ES-I3 (cell line): Measurements from ENCODE around the gene DCT.

Experiments used
- H3K36me3 ChIP-seq: 2 replicates; pipeline ENCODE4 v1.6.1; 2013; ENCODE audit warnings: mild to moderate bottlenecking, low read length, control low read depth, moderate library complexity; ENCODE audit not compliant: insufficient read depth
- H3K4me1 ChIP-seq: 2 replicates; pipeline ENCODE4 v1.6.1; 2013; ENCODE audit warnings: mild to moderate bottlenecking, control low read depth, low read length; ENCODE audit not compliant: insufficient read depth
- H3K9ac ChIP-seq: 2 replicates; pipeline ENCODE4 v1.6.1; 2013; ENCODE audit warnings: low read depth, mild to moderate bottlenecking, low read length, moderate library complexity
- H3K9me3 ChIP-seq: 2 replicates; pipeline ENCODE4 v1.6.1; 2013; ENCODE audit warnings: mild to moderate bottlenecking, low read length, moderate library complexity; ENCODE audit not compliant: control insufficient read depth, insufficient read depth

The DCT gene

DNA sequence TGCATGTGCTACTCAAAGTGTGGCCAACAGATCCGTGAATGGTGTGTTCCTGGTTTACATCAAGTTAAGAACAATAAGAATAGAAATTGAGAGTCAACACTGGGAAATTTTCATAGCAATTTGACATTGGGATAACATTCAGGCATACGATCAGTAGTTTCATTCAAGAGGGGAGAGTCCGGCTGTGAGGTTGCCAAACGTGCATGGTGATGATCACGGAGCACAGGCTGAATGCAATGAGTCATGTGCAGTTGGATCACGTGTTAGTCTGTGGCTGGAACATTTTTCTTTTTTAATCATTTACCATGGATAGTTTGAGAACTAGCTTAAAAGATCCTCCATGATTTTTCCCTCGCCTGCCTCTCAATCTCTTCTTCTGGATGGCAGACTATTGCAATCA lies 2.5 kb upstream of the DCT start:
- H3K4me1 ChIP-seq: no peaks in the 10 kb centered on the region
- H3K36me3 ChIP-seq: no peaks in the 10 kb centered on the region
- H3K9me3 ChIP-seq: no peaks in the 10 kb centered on the region
- no peak overlapping the region for H3K9ac ChIP-seq

DNA sequence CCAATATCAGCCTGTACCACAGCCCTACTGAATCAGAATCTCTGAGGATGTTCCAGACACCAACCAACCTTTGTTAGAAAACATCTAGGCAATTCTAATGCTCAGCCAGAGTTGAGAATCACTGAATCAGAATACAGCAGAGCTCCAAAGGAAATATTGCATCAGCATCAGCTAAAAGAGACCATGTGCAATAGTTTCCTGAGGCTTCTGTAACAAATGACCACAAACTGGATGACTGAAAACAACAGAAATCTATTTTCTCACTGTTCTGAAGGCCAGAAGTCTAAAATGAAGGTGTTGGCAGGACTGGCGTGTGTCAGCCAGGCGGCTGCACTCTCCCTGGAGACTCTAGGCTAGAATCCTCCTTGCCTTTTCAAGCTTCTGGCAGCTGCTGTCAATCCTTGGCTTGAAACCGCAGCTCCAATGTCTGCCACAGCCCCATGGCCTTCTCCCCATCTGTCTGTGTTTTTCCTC lies 1.2 kb upstream of the DCT start:
- H3K36me3 ChIP-seq: no peaks in the 10 kb centered on the region
- H3K4me1 ChIP-seq: no peaks in the 10 kb centered on the region
- no peaks in the 10 kb centered on the region for H3K9me3 ChIP-seq
- no peak overlapping the region for H3K9ac ChIP-seq

DNA sequence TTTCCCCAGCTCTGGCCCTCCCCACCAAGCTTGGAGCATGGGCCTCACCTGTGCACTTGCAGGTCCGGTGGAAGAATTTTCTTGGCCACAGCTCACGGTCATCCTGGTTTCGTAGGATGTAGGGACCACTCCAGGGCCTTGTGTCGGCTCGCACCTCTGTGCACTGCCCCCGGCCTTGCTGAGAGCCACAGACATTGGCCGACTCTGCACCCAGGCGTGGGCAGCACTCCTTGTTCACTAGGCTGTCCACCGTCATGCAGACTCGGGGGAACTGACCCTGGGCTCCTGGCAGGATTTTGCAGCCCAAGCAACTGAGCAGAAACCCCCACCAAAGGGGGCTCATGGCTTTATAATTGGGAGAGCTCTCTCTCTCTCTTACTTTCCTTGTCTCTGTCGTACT lies 569 bp downstream of the DCT start:
- H3K9me3 ChIP-seq: no peaks in the 10 kb centered on the region
- H3K36me3 ChIP-seq: no peaks in the 10 kb centered on the region
- H3K9ac ChIP-seq: no peak overlapping the region
- no peaks in the 10 kb centered on the region for H3K4me1 ChIP-seq

DNA sequence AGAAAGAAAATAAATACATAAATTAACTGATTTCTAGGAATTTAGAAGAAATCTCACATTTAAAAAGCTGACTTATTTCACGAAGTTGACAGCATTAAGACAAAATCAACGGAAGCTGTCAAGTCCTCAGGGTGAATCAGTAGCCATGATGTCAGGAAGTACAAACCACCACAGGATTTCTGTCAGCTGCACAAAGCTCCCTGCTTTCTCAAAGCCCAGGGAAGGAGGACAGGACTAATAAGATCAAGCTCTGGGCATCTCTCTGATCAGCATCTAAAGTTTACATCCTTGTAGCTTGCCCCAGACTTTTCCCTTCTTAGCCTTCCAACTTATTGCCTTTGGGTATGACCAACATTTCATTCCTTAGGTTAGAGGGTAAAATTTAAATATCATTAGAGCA lies 9.4 kb downstream of the DCT start:
- Histone ChIP-seq H3K9me3 (no peaks in the 10 kb centered on the region), H3K9ac (no peak overlapping the region)

DNA sequence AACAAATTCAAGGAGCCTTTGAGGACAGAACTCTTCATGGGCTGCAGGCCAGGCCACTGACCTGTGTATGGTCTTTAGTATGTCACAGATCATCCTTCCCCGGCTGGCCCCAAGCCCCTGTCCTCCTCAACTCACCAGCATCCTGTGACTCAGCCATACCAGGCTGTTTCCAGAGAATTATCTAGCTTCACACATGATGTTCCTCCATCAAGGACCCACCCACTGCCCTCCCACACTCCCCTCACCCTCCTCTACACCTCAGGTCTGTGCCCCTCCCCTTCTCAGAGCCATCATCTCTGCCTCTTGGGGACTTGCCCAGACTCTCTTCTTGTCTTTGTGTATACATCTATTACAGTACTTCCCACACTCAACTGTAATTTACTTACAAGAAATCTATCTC lies 14.7 kb downstream of the DCT start:
- H3K9ac ChIP-seq: no peak overlapping the region
- H3K4me1 ChIP-seq: no peaks in the 10 kb centered on the region
- no peaks in the 10 kb centered on the region for H3K36me3 ChIP-seq
- no peaks in the 10 kb centered on the region for H3K9me3 ChIP-seq

More for the DNA sequence above, 9.4 kb downstream of the DCT start:
- Histone ChIP-seq H3K36me3 (no peaks in the 10 kb centered on the region), H3K4me1 (no peaks in the 10 kb centered on the region)

DNA sequence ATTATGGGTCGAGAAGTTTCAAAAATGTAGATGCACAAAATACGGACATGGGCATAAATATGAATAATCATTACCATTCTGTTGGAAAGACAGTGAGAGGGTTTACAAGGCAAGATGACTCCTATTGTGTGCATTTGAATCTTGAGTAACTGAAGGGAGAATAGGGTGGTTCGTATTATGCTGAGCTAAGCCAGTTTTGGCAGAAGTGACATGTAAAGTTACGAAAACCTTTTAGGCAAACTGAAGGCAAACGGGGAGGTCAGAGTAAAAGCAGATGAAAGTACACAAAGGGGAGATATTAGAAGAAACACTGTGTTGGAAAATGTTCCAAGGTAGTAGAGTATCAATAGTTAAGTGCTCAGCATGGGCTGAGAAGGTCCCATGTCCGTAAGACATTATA lies 16.8 kb downstream of the DCT start:
- no peaks in the 10 kb centered on the region for H3K36me3 ChIP-seq
- no peak overlapping the region for H3K9ac ChIP-seq
- H3K9me3 ChIP-seq: no peaks in the 10 kb centered on the region
- no peaks in the 10 kb centered on the region for H3K4me1 ChIP-seq

DNA sequence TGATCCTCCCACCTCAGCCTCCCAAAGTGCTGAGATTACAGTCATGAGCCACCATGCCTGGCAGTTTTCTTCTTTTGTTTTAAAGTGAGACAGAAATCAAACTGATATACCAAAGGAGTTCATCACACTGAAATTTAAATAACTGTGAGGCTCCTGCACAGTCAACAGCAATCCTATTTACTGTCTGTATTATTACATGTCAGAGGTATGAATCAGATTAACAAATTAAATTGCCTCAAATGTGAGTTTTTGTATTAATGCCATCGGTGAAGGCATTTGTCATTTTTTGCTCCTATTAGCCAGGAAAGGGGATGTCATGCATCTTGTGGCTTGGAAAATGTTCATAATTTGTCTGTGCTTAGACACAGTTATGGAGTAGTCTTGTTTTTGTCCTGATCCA lies 20.4 kb downstream of the DCT start:
- no peaks in the 10 kb centered on the region for H3K4me1 ChIP-seq
- no peaks in the 10 kb centered on the region for H3K9me3 ChIP-seq
- H3K36me3 ChIP-seq: no peaks in the 10 kb centered on the region
- no peak overlapping the region for H3K9ac ChIP-seq

DNA sequence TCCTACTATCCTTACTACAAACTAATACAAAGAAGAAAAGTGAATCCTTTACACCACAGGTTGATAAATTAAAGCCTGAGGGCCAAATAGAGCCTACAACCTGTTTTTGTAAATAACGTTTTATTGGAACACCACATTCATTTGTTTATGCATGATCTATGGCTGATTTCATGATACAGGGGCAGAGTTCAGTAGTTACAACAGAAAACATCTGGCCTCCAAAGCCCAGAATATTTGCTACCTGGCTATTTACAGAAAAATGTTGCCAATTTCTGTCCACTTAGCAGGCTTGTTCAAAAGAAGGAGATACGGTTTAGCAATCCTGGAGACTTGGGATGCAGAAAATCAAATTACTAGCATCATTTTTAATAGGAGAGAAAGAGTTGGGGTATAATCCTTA lies 24.1 kb downstream of the DCT start:
- Histone ChIP-seq H3K4me1 (no peaks in the 10 kb centered on the region), H3K9ac (no peak overlapping the region), H3K9me3 (no peaks in the 10 kb centered on the region), H3K36me3 (no peaks in the 10 kb centered on the region)

DNA sequence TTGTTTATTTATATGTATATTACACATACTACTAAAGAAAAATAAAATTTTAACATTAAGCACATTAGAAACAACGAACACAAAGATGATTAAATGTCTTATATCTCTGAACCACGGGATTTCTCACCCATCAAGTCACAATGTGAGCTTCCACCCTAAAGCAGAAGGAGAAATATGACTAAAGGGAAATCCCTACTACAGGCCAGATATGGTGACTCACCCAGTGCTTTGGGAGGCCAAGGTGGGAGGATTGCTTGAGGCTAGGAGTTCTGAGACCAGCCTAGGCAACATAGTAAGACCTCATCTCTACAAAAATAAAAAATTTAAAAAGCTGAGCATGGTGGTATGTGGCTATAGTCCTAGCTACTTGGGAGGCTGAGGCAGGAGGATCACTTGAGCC lies 24.6 kb downstream of the DCT start:
- H3K4me1 ChIP-seq: no peaks in the 10 kb centered on the region
- H3K9ac ChIP-seq: no peak overlapping the region
- no peaks in the 10 kb centered on the region for H3K36me3 ChIP-seq
- no peaks in the 10 kb centered on the region for H3K9me3 ChIP-seq

DNA sequence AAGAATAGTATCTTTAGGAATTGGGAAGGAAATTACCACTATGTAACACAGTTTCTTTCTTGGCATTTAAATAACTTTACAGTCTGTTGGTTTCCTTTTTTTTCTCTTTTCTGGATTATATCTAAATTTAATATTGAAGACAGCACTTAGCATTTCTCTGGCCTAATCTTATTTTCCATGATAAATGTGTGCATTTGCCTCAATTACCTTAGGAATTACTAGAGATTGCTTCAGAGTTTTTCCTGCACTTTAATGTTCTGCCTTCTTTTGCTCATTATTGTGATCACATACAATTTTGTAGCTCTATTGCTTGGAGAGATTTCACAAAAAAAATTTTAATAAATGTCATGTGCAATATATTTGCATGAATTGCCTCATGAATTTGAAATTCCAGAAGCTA lies 25.1 kb downstream of the DCT start:
- Histone ChIP-seq H3K9me3 (no peaks in the 10 kb centered on the region), H3K4me1 (no peaks in the 10 kb centered on the region), H3K36me3 (no peaks in the 10 kb centered on the region), H3K9ac (no peak overlapping the region)

DNA sequence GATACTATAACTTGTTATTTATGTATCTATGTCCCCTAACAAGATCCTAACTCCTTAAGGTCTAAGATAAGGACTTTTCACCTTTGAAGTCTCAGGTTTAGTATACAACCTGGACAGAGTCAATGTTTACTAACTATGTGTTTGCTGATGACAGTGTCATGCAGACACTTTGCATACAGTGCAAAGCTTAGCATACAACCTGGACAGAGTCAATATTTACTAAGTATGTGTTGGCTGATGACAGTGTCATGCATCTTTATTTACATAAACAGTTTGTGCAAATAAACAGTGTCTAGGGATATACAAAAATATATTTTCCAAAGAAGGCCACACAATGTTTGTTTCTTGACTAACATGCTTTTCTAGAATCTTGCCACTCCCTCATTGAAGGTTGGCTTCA lies 34.7 kb downstream of the DCT start:
- Histone ChIP-seq H3K4me1 (no peaks in the 10 kb centered on the region), H3K36me3 (no peaks in the 10 kb centered on the region), H3K9me3 (no peaks in the 10 kb centered on the region), H3K9ac (no peak overlapping the region)

DNA sequence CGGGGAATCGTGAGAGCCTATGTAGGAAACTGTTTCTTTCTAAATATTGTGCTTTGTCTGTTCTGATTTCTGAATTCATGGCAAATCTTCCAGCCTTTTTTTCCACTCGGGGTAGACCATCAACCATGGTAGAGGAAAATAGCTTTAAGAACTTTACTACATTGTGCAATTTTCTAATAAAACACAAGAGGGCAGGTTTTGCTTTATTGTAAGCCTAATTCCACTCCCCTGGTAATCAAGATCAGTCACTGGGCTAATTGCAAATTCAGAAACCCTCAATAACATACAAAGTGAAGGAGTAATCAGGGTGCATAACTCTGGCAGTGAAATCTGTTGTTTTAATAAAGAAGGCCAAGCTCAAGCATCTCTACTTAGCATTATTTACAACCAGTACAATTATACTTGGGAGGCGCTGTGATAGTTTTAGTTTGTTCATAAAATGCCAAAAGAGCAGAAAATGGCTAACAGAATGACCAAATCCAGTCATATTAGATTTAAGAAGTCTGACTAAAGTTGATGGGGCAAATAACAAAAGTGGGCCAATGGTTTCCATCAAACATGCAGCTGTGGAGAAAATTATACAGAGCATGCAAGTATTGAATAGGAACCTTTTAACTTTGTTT lies 43.8 kb downstream of the DCT start:
- Histone ChIP-seq H3K36me3 (no peaks in the 10 kb centered on the region), H3K9me3 (no peaks in the 10 kb centered on the region; the same call in 1 of the 2 replicates), H3K4me1 (peaks cover 11% of the 10 kb centered on the region), H3K9ac (no peak overlapping the region)

DNA sequence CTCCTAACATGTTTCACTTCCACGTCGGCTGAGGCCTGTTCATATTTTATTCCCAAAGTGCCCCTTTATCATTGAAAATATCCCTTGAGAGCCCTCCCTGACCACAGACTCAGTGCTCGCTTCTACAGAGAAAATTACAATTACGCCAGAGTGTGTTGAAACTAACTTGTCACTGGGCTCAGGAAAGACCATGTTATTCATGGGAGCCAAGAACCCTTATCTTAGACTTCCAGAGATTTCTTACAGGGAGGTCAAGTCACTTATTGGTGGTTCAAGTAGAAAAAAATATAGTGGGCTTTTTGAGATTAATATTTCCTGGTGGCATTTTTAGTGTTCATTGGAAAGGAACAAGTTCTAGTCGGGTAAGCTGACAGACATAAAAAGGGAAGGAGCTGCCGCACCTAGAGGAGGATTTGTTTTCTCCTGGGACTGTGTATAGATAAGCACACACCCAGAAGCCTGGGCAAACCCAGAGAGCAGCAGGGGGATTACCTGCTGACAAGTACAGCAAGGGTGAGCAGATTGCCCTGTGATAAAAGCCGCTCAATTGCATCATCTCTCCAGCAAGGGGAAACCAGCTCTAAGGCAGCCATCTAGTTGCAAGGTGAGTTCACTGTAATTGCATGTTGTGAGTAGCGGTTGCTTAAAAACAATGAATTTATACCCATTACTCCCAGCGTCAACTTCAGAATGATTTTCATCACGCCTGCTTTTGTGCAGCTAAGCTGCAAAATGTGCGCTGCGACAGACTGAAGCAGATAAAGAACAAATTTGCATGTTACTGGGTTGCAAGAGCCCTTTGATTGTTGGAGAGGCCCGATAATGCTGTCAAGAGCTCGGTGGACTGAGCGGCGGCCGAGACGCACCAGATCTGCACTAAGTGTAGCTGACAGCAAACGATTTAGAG lies 46.2 kb downstream of the DCT start:
- H3K9ac ChIP-seq: peak overlapping the region; percentile 16; the same call in 1 of the 2 replicates
- peaks cover 11% of the 10 kb centered on the region for H3K4me1 ChIP-seq

DNA sequence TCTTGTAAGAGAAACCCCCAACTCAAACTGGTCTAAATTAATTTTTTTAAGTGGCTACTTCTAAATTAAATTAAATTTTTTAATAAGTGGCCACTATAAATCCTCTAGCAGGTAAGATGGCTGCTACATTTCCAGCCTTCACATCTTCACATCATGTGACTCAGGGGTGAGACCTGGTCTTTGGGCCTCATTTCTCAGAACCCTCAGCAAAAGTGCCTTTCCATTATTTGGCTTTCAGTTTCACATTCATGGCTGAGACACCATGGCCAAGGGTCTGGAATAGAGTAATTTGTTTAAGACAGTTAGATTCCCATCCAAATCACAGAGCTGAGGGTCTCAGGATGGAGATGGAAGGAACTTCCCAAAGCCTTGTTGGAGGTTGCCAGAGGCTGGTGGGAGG lies 47.5 kb downstream of the DCT start:
- no peaks in the 10 kb centered on the region; the same call in 1 of the 2 replicates for H3K9me3 ChIP-seq
- no peaks in the 10 kb centered on the region for H3K36me3 ChIP-seq
- H3K4me1 ChIP-seq: peaks cover 11% of the 10 kb centered on the region
- H3K9ac ChIP-seq: no peak overlapping the region

More for the DNA sequence above, 46.2 kb downstream of the DCT start:
- H3K36me3 ChIP-seq: no peaks in the 10 kb centered on the region
- H3K9me3 ChIP-seq: no peaks in the 10 kb centered on the region; the same call in 1 of the 2 replicates

DNA sequence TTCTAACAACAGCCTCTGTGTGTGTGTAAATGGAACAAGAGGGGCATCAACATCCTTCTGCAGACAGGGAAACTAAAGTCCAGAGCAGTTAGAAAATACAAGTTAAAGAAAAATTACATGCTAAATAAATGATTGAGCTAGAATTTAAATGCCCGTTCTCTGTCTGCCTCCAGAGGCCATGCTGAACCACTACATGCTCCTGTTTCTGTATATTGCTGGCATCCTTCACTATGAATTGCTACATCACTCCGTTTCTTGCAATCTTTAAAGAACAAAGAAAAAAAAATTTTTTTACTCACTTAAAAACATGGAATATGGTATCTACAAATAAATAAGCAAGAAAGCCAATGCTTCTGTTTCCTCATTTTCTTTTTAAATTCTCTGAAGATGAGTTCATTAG lies 47.9 kb downstream of the DCT start:
- Histone ChIP-seq H3K4me1 (peaks cover 11% of the 10 kb centered on the region), H3K9me3 (no peaks in the 10 kb centered on the region; the same call in 1 of the 2 replicates), H3K9ac (no peak overlapping the region), H3K36me3 (no peaks in the 10 kb centered on the region)
